ENCODE measurements around the gene KRTAP5-11. TPM values are rescaled to one million over a fixed set of nuclear protein-coding genes. Genes with fewer than 3 reads are reported as not detected.
"Not testable (repeated sequence)": the region's sequence is repeated elsewhere in the genome, so short reads cannot be mapped to it uniquely, and the experiment has no call there.

Gene KRTAP5-11
- total and polyA plus RNA-seq, 2 donors (not counting 1 experiment from before 2014, with no cell fraction given), result not detected

- ChIA-PET CTCF (no interaction called here), POLR2A (no interaction called here)
- no peak overlapping the region for H3K9ac ChIP-seq (ENCODE audit: low read length)
- peaks cover 2% of the 10 kb centered on the region for H3K4me1 Mint-ChIP-seq
- no peak overlapping the region for H3K4me3 Mint-ChIP-seq
- peaks cover 0 to 11% (median 0%) of the 10 kb centered on the region in 3 donors for H3K9me3 ChIP-seq (ENCODE audit: control extremely low read depth in 1 of 3, control insufficient read depth in 2 of 3, insufficient read depth in 1 of 3, low read length in 2 of 3)
- no peak overlapping the region for H3K27ac Mint-ChIP-seq
- H3K27ac ChIP-seq (ENCODE audit: low read length in 2 of 2), result no peak overlapping the region
- H3K27me3 ChIP-seq (replicated peaks in 1 of 4; ENCODE audit: control extremely low read depth in 1 of 4, control insufficient read depth in 3 of 4, insufficient read depth in 4 of 4, low read length in 3 of 4), result peaks cover 0 to 3% (median 0%) of the 10 kb centered on the region in 4 experiments
- peaks cover 4% of the 10 kb centered on the region for H3K9me3 Mint-ChIP-seq (ENCODE audit: insufficient read depth)
- H3K4me3 ChIP-seq (ENCODE audit: control extremely low read depth in 1 of 5, extremely low read depth in 1 of 5, insufficient read depth in 1 of 5, low read depth in 2 of 5, low read length in 4 of 5), result no peak overlapping the region
- no peak overlapping the region for H3K4me2 ChIP-seq (replicated peaks; ENCODE audit: low read depth, low read length, poor library complexity, severe bottlenecking)
- no peak for DNase-seq
- H3K27me3 Mint-ChIP-seq, result peaks cover 3% of the 10 kb centered on the region
- no peak overlapping the region for H2AFZ ChIP-seq (ENCODE audit: insufficient read depth, low read depth, low read length, poor library complexity, severe bottlenecking)
- WGBS (ENCODE audit: insufficient coverage), result 96% methylated on average over 6 of the region's 9 CpGs
- no peaks in the 10 kb centered on the region for H3K36me3 ChIP-seq (replicated peaks in 1 of 2; ENCODE audit: control extremely low read depth in 1 of 2, control insufficient read depth in 1 of 2, extremely low read depth in 1 of 2, insufficient read depth in 2 of 2, low read length in 1 of 2)
- no peak for ATAC-seq (ENCODE audit: low read depth)
- H4K20me1 ChIP-seq (ENCODE audit: control insufficient read depth, insufficient read depth, low read length, poor library complexity, severe bottlenecking), result no peaks in the 10 kb centered on the region
- intact Hi-C loops (cut with micrococcal nuclease), result no loop called here
- H3K4me1 ChIP-seq (ENCODE audit: control insufficient read depth in 2 of 2, insufficient read depth in 2 of 2, low read length in 2 of 2), result no peaks in the 10 kb centered on the region
- TF ChIP-seq, protein P1, sequence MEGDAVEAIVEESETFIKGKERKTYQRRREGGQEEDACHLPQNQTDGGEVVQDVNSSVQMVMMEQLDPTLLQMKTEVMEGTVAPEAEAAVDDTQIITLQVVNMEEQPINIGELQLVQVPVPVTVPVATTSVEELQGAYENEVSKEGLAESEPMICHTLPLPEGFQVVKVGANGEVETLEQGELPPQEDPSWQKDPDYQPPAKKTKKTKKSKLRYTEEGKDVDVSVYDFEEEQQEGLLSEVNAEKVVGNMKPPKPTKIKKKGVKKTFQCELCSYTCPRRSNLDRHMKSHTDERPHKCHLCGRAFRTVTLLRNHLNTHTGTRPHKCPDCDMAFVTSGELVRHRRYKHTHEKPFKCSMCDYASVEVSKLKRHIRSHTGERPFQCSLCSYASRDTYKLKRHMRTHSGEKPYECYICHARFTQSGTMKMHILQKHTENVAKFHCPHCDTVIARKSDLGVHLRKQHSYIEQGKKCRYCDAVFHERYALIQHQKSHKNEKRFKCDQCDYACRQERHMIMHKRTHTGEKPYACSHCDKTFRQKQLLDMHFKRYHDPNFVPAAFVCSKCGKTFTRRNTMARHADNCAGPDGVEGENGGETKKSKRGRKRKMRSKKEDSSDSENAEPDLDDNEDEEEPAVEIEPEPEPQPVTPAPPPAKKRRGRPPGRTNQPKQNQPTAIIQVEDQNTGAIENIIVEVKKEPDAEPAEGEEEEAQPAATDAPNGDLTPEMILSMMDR (IDR thresholded peaks at IDR 0.05), result no peak
- H3K79me2 ChIP-seq (ENCODE audit: control insufficient read depth, insufficient read depth, low read length), result no peaks in the 10 kb centered on the region
Measured at GRCh38 chr11:71537537-71537936, 45.1 kb downstream of the KRTAP5-11 start.

DNA sequence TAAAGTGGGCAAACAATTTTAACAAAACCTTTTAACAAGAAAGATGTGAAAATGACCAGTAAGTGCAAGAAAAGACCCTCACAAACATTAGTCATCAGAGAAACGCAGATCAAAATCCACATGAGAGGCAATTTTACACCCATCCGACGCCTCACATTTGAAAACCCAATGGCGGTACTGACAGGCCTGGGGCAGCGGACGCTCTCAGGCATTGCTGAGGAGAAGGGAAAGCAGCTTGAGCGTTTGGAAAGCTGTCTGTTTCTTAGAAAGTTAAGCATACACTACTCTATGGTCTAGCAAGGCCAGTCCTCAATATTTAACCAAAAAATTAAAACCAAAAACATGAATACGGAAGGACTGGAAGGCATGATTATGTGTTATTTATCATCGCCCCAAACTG, 46.9 kb downstream of the KRTAP5-11 start:
- no peaks in the 10 kb centered on the region for H3K79me2 ChIP-seq (ENCODE audit: control insufficient read depth, insufficient read depth, low read length)
- no peak for DNase-seq
- H3K9me3 Mint-ChIP-seq (ENCODE audit: insufficient read depth), result peaks cover 3% of the 10 kb centered on the region
- H3K27me3 ChIP-seq (replicated peaks in 1 of 4; ENCODE audit: control extremely low read depth in 1 of 4, control insufficient read depth in 3 of 4, insufficient read depth in 4 of 4, low read length in 3 of 4), result no peaks in the 10 kb centered on the region
- TF ChIP-seq, protein P1 (IDR thresholded peaks at IDR 0.05), result no peak
- TF ChIP-seq EZH2 (IDR thresholded peaks at IDR 0.05; ENCODE audit: borderline replicate concordance, insufficient read depth, low read depth, low read length, poor library complexity, severe bottlenecking), result no peak
- no peak overlapping the region for H2AFZ ChIP-seq (ENCODE audit: insufficient read depth, low read depth, low read length, poor library complexity, severe bottlenecking)
- no peak overlapping the region for H3K27ac ChIP-seq (ENCODE audit: low read length in 2 of 2)
- no peaks in the 10 kb centered on the region for H3K4me1 ChIP-seq (ENCODE audit: control insufficient read depth in 2 of 2, insufficient read depth in 2 of 2, low read length in 2 of 2)
- H3K27me3 Mint-ChIP-seq, result no peaks in the 10 kb centered on the region
- H3K4me3 ChIP-seq (ENCODE audit: control extremely low read depth in 1 of 5, extremely low read depth in 1 of 5, insufficient read depth in 1 of 5, low read depth in 2 of 5, low read length in 4 of 5), result no peak overlapping the region
- H3K4me3 Mint-ChIP-seq, result no peak overlapping the region
- intact Hi-C loops (cut with micrococcal nuclease), result no loop called here
- H3K27ac Mint-ChIP-seq, result no peak overlapping the region
- ChIA-PET CTCF (no interaction called here), POLR2A (no interaction called here)
- no peaks in the 10 kb centered on the region for H3K4me1 Mint-ChIP-seq
- no peak overlapping the region for H3K4me2 ChIP-seq (replicated peaks; ENCODE audit: low read depth, low read length, poor library complexity, severe bottlenecking)
- H4K20me1 ChIP-seq (ENCODE audit: control insufficient read depth, insufficient read depth, low read length, poor library complexity, severe bottlenecking), result no peaks in the 10 kb centered on the region
- no peak overlapping the region for H3K9ac ChIP-seq (ENCODE audit: low read length)
- ATAC-seq (ENCODE audit: low read depth), result no peak
- WGBS (ENCODE audit: insufficient coverage), result 96% methylated on average over 5 of the region's 9 CpGs
- no peaks in the 10 kb centered on the region for H3K36me3 ChIP-seq (replicated peaks in 1 of 2; ENCODE audit: control extremely low read depth in 1 of 2, control insufficient read depth in 1 of 2, extremely low read depth in 1 of 2, insufficient read depth in 2 of 2, low read length in 1 of 2)
- peaks cover 0 to 11% (median 0%) of the 10 kb centered on the region in 3 donors for H3K9me3 ChIP-seq (ENCODE audit: control extremely low read depth in 1 of 3, control insufficient read depth in 2 of 3, insufficient read depth in 1 of 3, low read length in 2 of 3)

GRCh38 chr11:71534711-71535608, 47.7 kb downstream of the KRTAP5-11 start:
- WGBS (ENCODE audit: insufficient coverage), result 66% methylated on average over 6 of the region's 17 CpGs
- intact Hi-C loops (cut with micrococcal nuclease), result not testable (repeated sequence)

More at GRCh38 chr11:71534711-71535608, 47.7 kb downstream of the KRTAP5-11 start:
- H3K79me2 ChIP-seq (ENCODE audit: control insufficient read depth, insufficient read depth, low read length); H3K9me3 Mint-ChIP-seq (ENCODE audit: insufficient read depth); H3K4me3 Mint-ChIP-seq; H3K9me3 ChIP-seq (ENCODE audit: control extremely low read depth in 1 of 3, control insufficient read depth in 2 of 3, insufficient read depth in 1 of 3, low read length in 2 of 3); H3K4me3 ChIP-seq (ENCODE audit: control extremely low read depth in 1 of 5, extremely low read depth in 1 of 5, insufficient read depth in 1 of 5, low read depth in 2 of 5, low read length in 4 of 5); H3K4me2 ChIP-seq (replicated peaks; ENCODE audit: low read depth, low read length, poor library complexity, severe bottlenecking); CTCF ChIA-PET; H2AFZ ChIP-seq (ENCODE audit: insufficient read depth, low read depth, low read length, poor library complexity, severe bottlenecking); ATAC-seq (ENCODE audit: low read depth); H4K20me1 ChIP-seq (ENCODE audit: control insufficient read depth, insufficient read depth, low read length, poor library complexity, severe bottlenecking); H3K4me1 Mint-ChIP-seq; H3K27me3 ChIP-seq (replicated peaks in 1 of 4; ENCODE audit: control extremely low read depth in 1 of 4, control insufficient read depth in 3 of 4, insufficient read depth in 4 of 4, low read length in 3 of 4); H3K27ac ChIP-seq (ENCODE audit: low read length in 2 of 2); POLR2A ChIA-PET; H3K36me3 ChIP-seq (replicated peaks in 1 of 2; ENCODE audit: control extremely low read depth in 1 of 2, control insufficient read depth in 1 of 2, extremely low read depth in 1 of 2, insufficient read depth in 2 of 2, low read length in 1 of 2); H3K27me3 Mint-ChIP-seq; H3K27ac Mint-ChIP-seq; DNase-seq; H3K9ac ChIP-seq (ENCODE audit: low read length); H3K4me1 ChIP-seq (ENCODE audit: control insufficient read depth in 2 of 2, insufficient read depth in 2 of 2, low read length in 2 of 2): not testable (repeated sequence)

Data from B cell (primary cell).